ENCODE data around the gene CMTM8.
"Not testable (repeated sequence)": the region's sequence is repeated elsewhere in the genome, so short reads cannot be mapped to it uniquely, and the experiment has no call there.

Gene CMTM8

GRCh38 chr3:32375596-32375930 lies 137.1 kb downstream of the CMTM8 start:
- DNase-seq (ENCODE audit: low read depth in 3 of 3) = no peak

- no peak for DNase-seq (ENCODE audit: low read depth in 3 of 3)
Observed at GRCh38 chr3:32376115-32376514, 137.6 kb downstream of the CMTM8 start.

- no peak for DNase-seq (ENCODE audit: low read depth in 3 of 3)
Observed at GRCh38 chr3:32379831-32380500, 141.5 kb downstream of the CMTM8 start.

GRCh38 chr3:32381922-32382321 lies 143.4 kb downstream of the CMTM8 start:
- no peak for DNase-seq (ENCODE audit: low read depth in 3 of 3)

GRCh38 chr3:32383136-32383711 lies 144.7 kb downstream of the CMTM8 start:
- no peak for DNase-seq (ENCODE audit: low read depth in 3 of 3)

GRCh38 chr3:32384938-32385337 lies 146.5 kb downstream of the CMTM8 start:
- no peak for DNase-seq (ENCODE audit: low read depth in 3 of 3)

GRCh38 chr3:32387512-32387911 lies 149.0 kb downstream of the CMTM8 start:
- DNase-seq (ENCODE audit: low read depth in 3 of 3) = no peak

GRCh38 chr3:32389577-32389976 lies 151.1 kb downstream of the CMTM8 start:
- DNase-seq (ENCODE audit: low read depth in 3 of 3) = not testable (repeated sequence)

- DNase-seq (ENCODE audit: low read depth in 3 of 3) = peak in 2 of 3 experiments; percentile 32 to 34
Observed at GRCh38 chr3:32391643-32392535, 153.4 kb downstream of the CMTM8 start, which contains the start of gene CMTM7. Gene CMTM7 (plus strand): TSS chr3:32391853. CDS start chr3:32391907, 54 bp downstream.

- DNase-seq (ENCODE audit: low read depth in 3 of 3) = peak in 1 of 3 experiments; percentile 7
Observed at GRCh38 chr3:32392536-32393302, 154.2 kb downstream of the CMTM8 start.

GRCh38 chr3:32395496-32395895 lies 157.0 kb downstream of the CMTM8 start:
- DNase-seq (ENCODE audit: low read depth in 3 of 3) = no peak

- no peak for DNase-seq (ENCODE audit: low read depth in 3 of 3)
Observed at GRCh38 chr3:32397941-32398340, 159.5 kb downstream of the CMTM8 start.

- DNase-seq (ENCODE audit: low read depth in 3 of 3) = no peak
Observed at GRCh38 chr3:32398531-32398930, 160.1 kb downstream of the CMTM8 start.

GRCh38 chr3:32399030-32399620 lies 160.6 kb downstream of the CMTM8 start:
- peak in 1 of 3 experiments; percentile 17 for DNase-seq (ENCODE audit: low read depth in 3 of 3)

- DNase-seq (ENCODE audit: low read depth in 3 of 3) = no peak
Observed at GRCh38 chr3:32401126-32401525, 162.6 kb downstream of the CMTM8 start.

GRCh38 chr3:32401556-32402081 lies 163.1 kb downstream of the CMTM8 start:
- peak in 2 of 3 experiments; percentile 31 to 37 for DNase-seq (ENCODE audit: low read depth in 3 of 3)

- no peak for DNase-seq (ENCODE audit: low read depth in 3 of 3)
Observed at GRCh38 chr3:32403663-32404062, 165.2 kb downstream of the CMTM8 start.

GRCh38 chr3:32404714-32405113 lies 166.2 kb downstream of the CMTM8 start:
- DNase-seq (ENCODE audit: low read depth in 3 of 3) = no peak

GRCh38 chr3:32405155-32405554 lies 166.7 kb downstream of the CMTM8 start:
- DNase-seq (ENCODE audit: low read depth in 3 of 3) = no peak

- no peak for DNase-seq (ENCODE audit: low read depth in 3 of 3)
Observed at GRCh38 chr3:32405711-32406323, 167.3 kb downstream of the CMTM8 start.

All from stimulated activated CD4-positive, alpha-beta T cell treated with anti-CD3 and anti-CD28 coated beads, TNF-alpha, amount 100 ng/mL, for 4 hours (primary cell).